Mesodermal cell (in vitro differentiated cells): Measurements from ENCODE around the gene MOSPD3.

Experiments used
- H3K27ac ChIP-seq: 2 replicates; pipeline ENCODE4 v1.7.0; 2013; ENCODE audit warnings: mild to moderate bottlenecking, low read depth, low read length, moderate library complexity; ENCODE audit not compliant: severe bottlenecking
- H3K36me3 ChIP-seq: 2 replicates; pipeline ENCODE4 v1.7.1; 2013; ENCODE audit warnings: mild to moderate bottlenecking, low read length, moderate library complexity; ENCODE audit not compliant: control insufficient read depth, insufficient read depth
- H3K4me1 ChIP-seq: one replicate; pipeline ENCODE4 v1.7.1; 2013; ENCODE audit warnings: mild to moderate bottlenecking, low read length; ENCODE audit not compliant: insufficient read depth, control insufficient read depth, poor library complexity, severe bottlenecking
- H3K4me3 ChIP-seq: 2 replicates; pipeline ENCODE4 v1.7.0; 2013; ENCODE audit warnings: low read length, control low read depth, mild to moderate bottlenecking; ENCODE audit not compliant: insufficient read depth, poor library complexity, severe bottlenecking; ENCODE audit errors: extremely low read depth
- H3K9me3 ChIP-seq: 2 replicates; pipeline ENCODE4 v1.7.1; 2013; ENCODE audit warnings: mild to moderate bottlenecking, low read length, moderate library complexity; ENCODE audit not compliant: control insufficient read depth
- WGBS, 2 experiments: methylation state at CpG; one replicate each; pipeline ENCODE4 v1.1.5; 2013; ENCODE audit warnings: missing lambda C conversion rate in 2 of 2; ENCODE audit not compliant: insufficient coverage in 2 of 2; 5-methylcytosine and 5-hydroxymethylcytosine counted together

The MOSPD3 gene

GRCh38 chr7:100568896-100569844 lies 43.2 kb upstream of the MOSPD3 start:
- WGBS, 2 experiments: 24 to 33% methylated on average over 27 to 32 of the region's 36 CpGs
- H3K4me1 ChIP-seq: peaks cover 22% of the 10 kb centered on the region
- peak overlapping the region; percentile 30 for H3K4me3 ChIP-seq
- peaks cover 14% of the 10 kb centered on the region for H3K36me3 ChIP-seq
- H3K27ac ChIP-seq: no peak overlapping the region
- no peaks in the 10 kb centered on the region for H3K9me3 ChIP-seq

- Histone ChIP-seq H3K9me3 (no peaks in the 10 kb centered on the region), H3K27ac (no peak overlapping the region), H3K4me3 (no peak overlapping the region), H3K36me3 (peaks cover 30% of the 10 kb centered on the region), H3K4me1 (peaks cover 22% of the 10 kb centered on the region)
- WGBS, 2 experiments: 63 to 76% methylated on average over 17 to 22 of the region's 26 CpGs
Observed at GRCh38 chr7:100570954-100571828, 41.1 kb upstream of the MOSPD3 start.

GRCh38 chr7:100571829-100572116 lies 40.6 kb upstream of the MOSPD3 start:
- Histone ChIP-seq H3K36me3 (peaks cover 35% of the 10 kb centered on the region), H3K4me3 (no peak overlapping the region), H3K4me1 (peaks cover 22% of the 10 kb centered on the region), H3K27ac (no peak overlapping the region), H3K9me3 (no peaks in the 10 kb centered on the region)
- WGBS, 2 experiments: 83 to 96% methylated on average over 1 to 2 of the region's 2 CpGs

- Histone ChIP-seq H3K4me1 (peaks cover 22% of the 10 kb centered on the region), H3K27ac (no peak overlapping the region), H3K9me3 (no peaks in the 10 kb centered on the region), H3K4me3 (no peak overlapping the region), H3K36me3 (peaks cover 37% of the 10 kb centered on the region)
- WGBS, 2 experiments: 89 to 91% methylated on average over 17 to 20 of the region's 20 CpGs
Observed at GRCh38 chr7:100572281-100572948, 39.9 kb upstream of the MOSPD3 start.

- WGBS, 2 experiments: 94 to 95% methylated on average over 22 to 27 of the region's 30 CpGs
- no peak overlapping the region for H3K4me3 ChIP-seq
- H3K27ac ChIP-seq: no peak overlapping the region
- H3K4me1 ChIP-seq: peaks cover 22% of the 10 kb centered on the region
- H3K9me3 ChIP-seq: no peaks in the 10 kb centered on the region
- H3K36me3 ChIP-seq: peaks cover 44% of the 10 kb centered on the region
Observed at GRCh38 chr7:100572949-100573675, 39.2 kb upstream of the MOSPD3 start.

- Histone ChIP-seq H3K4me3 (no peak within 1 kb of the TSS), H3K27ac (no peak within 1 kb of the TSS), H3K9me3 (no peaks in the 10 kb centered on the region), H3K4me1 (peaks cover 20% of the 10 kb centered on the region), H3K36me3 (peaks cover 51% of the 10 kb centered on the region)
- WGBS, 2 experiments: 96% methylated on average over 54 to 69 of the region's 70 CpGs
Observed at GRCh38 chr7:100573691-100574361, 38.5 kb upstream of the MOSPD3 start, which contains the start of gene SAP25. Gene SAP25 (minus strand): TSS chr7:100573900. CDS start chr7:100573742, 158 bp downstream.

- 94% methylated on average over 27 to 31 of the region's 44 CpGs for WGBS, 2 experiments
- H3K4me3 ChIP-seq: no peak overlapping the region
Observed at GRCh38 chr7:100574362-100575205, 37.8 kb upstream of the MOSPD3 start.

GRCh38 chr7:100575206-100575631 lies 37.1 kb upstream of the MOSPD3 start:
- 81 to 88% methylated on average over 6 to 12 of the region's 14 CpGs for WGBS, 2 experiments
- Histone ChIP-seq H3K9me3 (no peaks in the 10 kb centered on the region), H3K27ac (no peak overlapping the region), H3K4me1 (peaks cover 19% of the 10 kb centered on the region), H3K36me3 (peaks cover 64% of the 10 kb centered on the region), H3K4me3 (no peak overlapping the region)

More at GRCh38 chr7:100574362-100575205, 37.8 kb upstream of the MOSPD3 start:
- peaks cover 19% of the 10 kb centered on the region for H3K4me1 ChIP-seq
- H3K27ac ChIP-seq: no peak overlapping the region
- no peaks in the 10 kb centered on the region for H3K9me3 ChIP-seq
- H3K36me3 ChIP-seq: peaks cover 58% of the 10 kb centered on the region

GRCh38 chr7:100575746-100576383 lies 36.5 kb upstream of the MOSPD3 start:
- H3K9me3 ChIP-seq: no peaks in the 10 kb centered on the region
- peaks cover 17% of the 10 kb centered on the region for H3K4me1 ChIP-seq
- H3K4me3 ChIP-seq: no peak overlapping the region
- H3K27ac ChIP-seq: no peak overlapping the region
- WGBS, 2 experiments: 94 to 95% methylated on average over 11 to 16 of the region's 17 CpGs
- H3K36me3 ChIP-seq: peaks cover 71% of the 10 kb centered on the region
